Duodenal mucosa (tissue), 2 donors: ENCODE measurements around the gene MCM10.

Source experiments
- H3K27ac ChIP-seq: one replicate; pipeline ENCODE4 v1.7.0; 2013; ENCODE audit warnings: low read depth, low read length
- H3K27me3 ChIP-seq, 2 donors: one replicate each; pipeline ENCODE4 v1.7.0; 2013; ENCODE audit warnings: low read length in 2 of 2, control low read depth in 1 of 2; ENCODE audit not compliant: insufficient read depth in 2 of 2, control insufficient read depth in 1 of 2
- H3K36me3 ChIP-seq, 2 donors: one replicate each; pipeline ENCODE4 v1.7.0; 2013; ENCODE audit warnings: low read length in 2 of 2, control low read depth in 1 of 2; ENCODE audit not compliant: insufficient read depth in 2 of 2, control insufficient read depth in 1 of 2
- H3K4me1 ChIP-seq, 2 donors: one replicate each; pipeline ENCODE4 v1.7.0; 2013; ENCODE audit warnings: low read length in 2 of 2, control low read depth in 1 of 2; ENCODE audit not compliant: insufficient read depth in 2 of 2, control insufficient read depth in 1 of 2
- H3K4me3 ChIP-seq, 2 donors: one replicate each; pipeline ENCODE4 v1.7.0; 2013; ENCODE audit warnings: low read length in 2 of 2, low read depth in 1 of 2
- H3K9ac ChIP-seq, 2 donors: one replicate each; pipeline ENCODE4 v1.7.0; 2013; ENCODE audit warnings: low read length in 2 of 2, low read depth in 1 of 2
- H3K9me3 ChIP-seq, 2 donors: one replicate each; pipeline ENCODE4 v1.7.0; 2013; ENCODE audit warnings: low read length in 2 of 2, control low read depth in 1 of 2; ENCODE audit not compliant: control insufficient read depth in 1 of 2

MCM10 gene

DNA sequence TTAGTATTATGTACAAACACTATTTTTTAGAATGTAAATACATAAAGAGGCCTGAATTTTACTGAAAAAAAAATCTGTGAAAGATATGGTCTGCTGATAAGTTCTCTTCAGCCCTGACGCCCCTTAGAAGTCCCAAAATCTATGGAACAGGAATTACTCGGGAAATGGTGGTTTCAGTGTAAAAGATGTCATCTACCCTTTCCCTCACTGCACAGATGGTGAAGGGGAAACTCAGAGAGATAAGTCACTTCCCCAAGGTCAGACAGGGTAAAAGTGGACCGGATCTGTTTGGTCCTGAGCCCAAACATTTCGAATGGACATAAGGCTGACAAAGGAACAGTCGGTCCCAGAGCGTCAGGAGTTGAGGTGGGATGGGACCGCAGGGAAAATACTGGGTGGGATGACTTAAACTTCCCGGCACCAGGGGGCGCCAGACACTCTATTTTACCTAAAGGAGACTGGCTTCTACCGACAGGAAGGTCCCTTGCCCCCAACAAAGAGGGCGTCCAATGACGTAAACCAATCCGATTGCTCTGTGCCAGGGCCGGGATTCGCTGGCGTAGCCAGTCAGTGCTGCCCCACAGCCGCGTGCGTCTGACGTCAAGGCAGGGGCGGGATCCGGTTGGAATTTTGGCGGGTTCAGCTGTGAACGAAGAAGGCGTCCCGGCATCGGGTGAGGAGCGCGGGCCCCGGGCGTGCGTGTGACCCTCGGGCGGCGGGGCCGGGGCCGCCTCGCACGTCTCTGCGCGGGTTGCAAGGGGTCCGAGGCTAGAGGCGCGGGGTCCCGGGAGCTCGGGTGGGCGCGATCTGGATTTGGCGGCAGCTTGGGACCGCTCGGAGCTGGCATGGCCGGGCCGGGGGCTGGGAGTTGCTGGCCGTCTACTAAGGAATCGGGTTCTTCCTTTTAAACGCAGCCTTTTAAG is at the start of gene MCM10:
TSS of gene MCM10 (plus strand) at position 625 of the 923 bp plus-strand sequence. CDS start 2,645 bp downstream, outside the sequence.
- Histone ChIP-seq H3K4me1 (peaks cover 10 to 19% of the 10 kb centered on the region in 2 donors), H3K27ac (no peak within 1 kb of the TSS), H3K4me3 (peak within 1 kb of the TSS; percentile 40 to 73), H3K9me3 (no peaks in the 10 kb centered on the region), H3K36me3 (no peaks in the 10 kb centered on the region), H3K27me3 (no peaks in the 10 kb centered on the region), H3K9ac (peak within 1 kb of the TSS in 1 of 2 donors; percentile 59)

DNA sequence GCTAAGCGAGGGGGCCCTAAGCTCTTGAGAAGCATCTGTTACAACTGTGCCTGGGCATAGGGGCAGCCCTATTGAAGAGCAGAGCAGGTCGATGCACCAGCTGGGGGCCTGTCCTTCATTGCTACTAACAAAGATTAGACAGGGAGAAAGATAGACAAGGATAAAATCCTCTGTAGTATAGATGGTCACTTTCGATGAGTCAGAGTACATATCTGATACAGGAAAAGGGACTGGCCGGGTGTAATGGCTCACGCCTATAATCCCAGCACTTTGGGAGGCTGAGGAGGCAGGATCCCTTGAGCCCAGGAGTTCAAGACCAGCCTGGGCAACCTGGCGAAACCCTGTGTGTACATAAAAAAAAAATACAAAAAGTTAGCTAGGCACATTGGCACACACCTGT is 47.8 kb upstream of the MCM10 start:
- H3K27me3 ChIP-seq = no peaks in the 10 kb centered on the region
- H3K9me3 ChIP-seq = no peaks in the 10 kb centered on the region
- peaks cover 32 to 43% of the 10 kb centered on the region in 2 donors for H3K36me3 ChIP-seq
- H3K4me1 ChIP-seq = peaks cover 16 to 19% of the 10 kb centered on the region in 2 donors
- no peak overlapping the region for H3K4me3 ChIP-seq
- no peak overlapping the region for H3K9ac ChIP-seq
- no peak overlapping the region for H3K27ac ChIP-seq

DNA sequence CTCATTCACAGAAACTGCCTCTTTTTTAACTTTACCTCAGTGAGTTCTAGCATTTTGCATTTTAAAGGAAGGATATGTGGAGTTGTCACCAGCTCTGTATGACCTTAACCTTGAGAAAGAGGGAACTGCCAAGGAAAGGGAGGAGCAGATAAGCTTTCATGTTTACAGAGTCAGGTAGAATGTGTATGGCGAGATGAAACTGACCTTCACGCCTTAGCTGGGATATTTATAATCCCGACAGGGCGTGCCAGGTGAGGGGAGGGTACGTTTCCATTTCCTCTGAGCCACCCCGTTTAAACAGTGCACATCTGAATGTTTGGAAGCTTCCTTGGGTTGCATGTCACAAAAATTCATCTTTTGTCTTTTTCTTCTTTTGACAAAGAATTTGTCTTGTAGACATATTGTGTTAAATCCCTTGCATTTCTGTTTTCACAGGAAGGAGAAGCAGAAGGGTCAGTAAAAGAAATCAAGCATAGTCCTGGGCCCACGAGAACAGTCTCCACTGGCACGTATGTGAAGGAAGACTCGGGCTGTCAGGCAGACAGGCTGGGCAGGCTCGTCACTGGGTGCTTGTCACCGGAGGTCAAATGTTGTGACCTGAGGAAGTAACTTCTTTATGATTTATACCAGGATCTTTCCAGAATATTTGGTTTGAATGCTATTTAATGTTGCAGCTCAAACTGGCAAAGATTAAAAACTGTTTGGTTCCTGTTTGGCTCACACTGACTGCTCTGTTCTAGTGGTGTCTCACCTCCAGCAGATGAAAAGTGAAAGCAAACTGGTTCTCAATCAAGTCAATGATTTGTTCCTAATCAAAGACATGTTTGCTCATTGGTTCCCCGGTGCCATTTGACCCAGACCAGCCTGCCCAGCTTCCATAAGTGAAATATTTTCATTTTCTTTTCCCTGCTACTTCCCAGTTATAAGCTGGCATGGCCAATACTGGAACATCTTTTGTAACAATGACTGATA is 45.2 kb upstream of the MCM10 start:
- Histone ChIP-seq H3K27ac (peak overlapping the region; percentile 84), H3K9ac (peak overlapping the region; percentile 57 to 65), H3K36me3 (peaks cover 30 to 41% of the 10 kb centered on the region in 2 donors)

DNA sequence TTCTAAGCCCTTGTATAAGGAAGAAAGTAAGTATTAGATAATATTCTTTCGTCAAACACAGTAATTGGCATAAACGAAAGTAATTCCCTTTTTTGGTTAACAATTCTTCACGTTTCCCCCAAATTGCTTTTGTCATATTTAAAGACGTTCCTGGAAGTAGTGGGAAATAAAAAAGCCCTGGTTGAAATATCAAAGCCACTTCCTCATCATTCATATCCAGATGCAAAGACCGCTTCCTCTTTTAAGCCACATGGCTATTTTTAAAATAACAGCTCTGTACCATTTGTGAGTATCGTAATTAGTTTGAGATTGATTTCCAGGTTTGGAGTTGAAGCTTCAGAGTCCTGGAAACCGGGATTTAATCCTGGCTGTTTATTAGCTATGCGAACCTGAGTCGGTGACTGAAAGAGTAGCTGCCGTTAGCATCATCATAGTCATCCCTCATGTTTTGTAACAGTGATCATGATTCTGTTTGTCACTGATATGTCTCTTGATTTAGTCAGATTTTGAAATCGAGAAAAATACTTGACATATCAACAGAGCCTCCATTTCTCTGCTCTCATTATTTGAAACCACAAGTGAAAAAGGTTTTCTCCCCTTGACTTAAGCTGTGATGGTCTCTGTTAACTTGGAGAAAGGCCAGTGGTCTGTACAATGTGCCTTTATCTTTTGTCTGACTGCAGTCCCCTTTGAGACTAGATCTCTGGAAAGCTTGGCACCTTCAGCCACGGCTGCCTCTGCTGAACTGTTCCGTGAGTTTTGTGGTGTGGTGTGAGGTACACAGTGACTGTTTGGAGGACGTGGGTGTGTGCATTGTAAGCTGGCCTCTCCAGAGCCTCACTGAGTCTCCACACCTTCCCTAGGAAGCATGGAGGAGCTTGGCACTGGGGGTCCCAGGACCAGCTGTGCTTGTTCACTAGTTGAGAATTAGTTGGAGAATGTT is 43.2 kb upstream of the MCM10 start:
- Histone ChIP-seq H3K36me3 (peaks cover 29 to 52% of the 10 kb centered on the region in 2 donors), H3K27me3 (no peaks in the 10 kb centered on the region), H3K4me1 (peaks cover 9 to 12% of the 10 kb centered on the region in 2 donors), H3K4me3 (no peak overlapping the region), H3K9me3 (no peaks in the 10 kb centered on the region), H3K9ac (no peak overlapping the region), H3K27ac (no peak overlapping the region)

More for the DNA sequence above, 45.2 kb upstream of the MCM10 start:
- Histone ChIP-seq H3K4me1 (peaks cover 9 to 12% of the 10 kb centered on the region in 2 donors), H3K9me3 (no peaks in the 10 kb centered on the region), H3K4me3 (peak overlapping the region; percentile 59 to 63), H3K27me3 (no peaks in the 10 kb centered on the region)

DNA sequence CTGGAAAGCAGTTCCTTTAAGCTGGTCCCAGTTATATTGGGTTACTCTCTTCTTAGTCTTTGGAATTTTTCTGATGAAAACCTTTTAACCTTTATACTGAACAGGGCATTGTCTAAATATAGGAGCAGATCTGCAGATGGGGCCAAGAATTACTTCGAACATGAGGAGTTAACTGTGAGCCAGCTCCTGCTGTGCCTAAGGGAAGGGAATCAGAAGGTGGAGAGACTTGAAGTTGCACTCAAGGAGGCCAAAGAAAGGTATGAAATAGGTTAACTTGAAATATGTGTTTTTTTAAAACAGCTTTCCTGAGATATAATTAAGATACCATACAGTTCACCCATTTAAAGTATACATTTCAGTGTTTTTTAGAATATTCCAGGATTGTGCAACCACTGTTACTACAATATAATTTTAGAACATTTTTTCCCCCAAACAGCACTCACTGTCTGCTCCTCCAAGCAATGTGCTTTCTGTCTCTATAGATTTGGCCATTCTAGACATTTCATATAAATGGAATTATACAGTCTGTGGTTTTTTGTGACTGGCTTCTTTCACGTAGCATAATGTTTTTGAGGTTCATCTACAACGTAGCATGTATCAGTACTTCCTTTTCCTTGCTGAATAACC is 42.5 kb upstream of the MCM10 start:
- Histone ChIP-seq H3K36me3 (peaks cover 33 to 50% of the 10 kb centered on the region in 2 donors), H3K27me3 (no peaks in the 10 kb centered on the region), H3K4me3 (no peak overlapping the region), H3K9ac (no peak overlapping the region), H3K4me1 (peaks cover 9 to 12% of the 10 kb centered on the region in 2 donors), H3K9me3 (no peaks in the 10 kb centered on the region), H3K27ac (no peak overlapping the region)

DNA sequence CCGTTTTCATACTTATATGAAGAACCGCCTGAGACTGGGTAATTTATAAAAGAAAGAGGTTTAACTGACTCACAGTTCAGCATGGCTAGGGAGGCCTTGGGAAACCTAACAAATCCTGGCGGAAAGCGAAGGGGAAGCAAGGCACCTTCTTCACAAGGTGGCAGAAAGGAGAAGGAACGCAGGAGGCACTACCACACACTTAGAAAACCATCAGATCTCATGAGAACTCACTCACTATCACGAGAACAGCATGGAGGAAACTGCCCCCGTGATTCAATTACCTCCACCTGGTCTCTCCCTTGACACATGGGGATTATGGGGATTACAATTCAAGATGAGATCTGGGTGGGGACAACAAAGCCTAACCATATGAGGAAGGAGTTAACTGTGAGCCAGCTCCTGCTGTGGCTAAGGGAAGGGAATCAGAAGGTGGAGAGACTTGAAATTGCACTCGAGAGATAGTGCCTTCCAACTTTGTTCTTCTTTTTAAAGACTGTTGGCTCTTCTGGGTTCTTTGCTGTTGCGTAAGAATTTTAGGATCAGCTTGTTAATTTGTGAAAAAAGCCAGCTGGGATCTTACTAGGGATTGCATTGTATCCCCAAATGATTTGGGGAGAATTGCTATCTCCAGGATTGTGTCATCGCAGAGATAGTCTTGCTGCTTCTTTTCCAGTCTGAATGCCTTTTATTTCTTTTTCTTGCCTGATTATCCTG is 40.4 kb upstream of the MCM10 start:
- Histone ChIP-seq H3K36me3 (peaks cover 39 to 62% of the 10 kb centered on the region in 2 donors), H3K4me3 (no peak overlapping the region), H3K27me3 (no peaks in the 10 kb centered on the region), H3K4me1 (peaks cover 7 to 8% of the 10 kb centered on the region in 2 donors), H3K9me3 (no peaks in the 10 kb centered on the region), H3K9ac (no peak overlapping the region), H3K27ac (no peak overlapping the region)

DNA sequence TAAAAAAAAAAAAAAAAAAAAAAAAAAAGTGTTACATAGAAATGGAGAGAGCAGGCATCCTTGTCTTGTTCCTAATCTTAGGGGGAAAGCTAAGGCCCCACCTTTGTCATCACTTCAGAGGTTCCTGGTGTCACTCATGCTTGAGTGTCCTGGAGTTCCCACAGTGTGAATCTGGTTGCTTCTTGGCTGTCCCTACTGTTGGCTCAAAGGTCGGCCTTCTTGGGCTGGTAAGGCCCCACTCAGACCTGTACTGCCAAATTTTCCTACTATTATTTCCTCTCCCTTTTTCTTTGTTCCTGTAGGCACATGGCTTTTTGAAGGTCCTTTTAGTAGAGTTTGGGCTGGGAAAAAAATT is 39.9 kb upstream of the MCM10 start:
- Histone ChIP-seq H3K27ac (no peak overlapping the region), H3K36me3 (peaks cover 38 to 64% of the 10 kb centered on the region in 2 donors), H3K4me1 (peaks cover 4 to 5% of the 10 kb centered on the region in 2 donors), H3K9ac (no peak overlapping the region), H3K9me3 (no peaks in the 10 kb centered on the region), H3K4me3 (no peak overlapping the region), H3K27me3 (no peaks in the 10 kb centered on the region)

DNA sequence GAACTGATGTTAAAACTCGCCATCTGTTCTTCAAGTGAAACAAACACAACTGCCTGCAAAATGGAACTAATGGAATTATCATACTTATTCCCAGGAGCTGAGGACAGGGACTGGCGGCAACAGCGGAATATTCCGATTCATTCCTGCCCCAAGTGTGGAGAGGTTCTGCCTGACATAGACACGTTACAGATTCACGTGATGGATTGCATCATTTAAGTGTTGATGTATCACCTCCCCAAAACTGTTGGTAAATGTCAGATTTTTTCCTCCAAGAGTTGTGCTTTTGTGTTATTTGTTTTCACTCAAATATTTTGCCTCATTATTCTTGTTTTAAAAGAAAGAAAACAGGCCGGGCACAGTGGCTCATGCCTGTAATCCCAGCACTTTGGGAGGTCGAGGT is 24.7 kb upstream of the MCM10 start:
- H3K4me1 ChIP-seq = no peaks in the 10 kb centered on the region
- peaks cover 48 to 72% of the 10 kb centered on the region in 2 donors for H3K36me3 ChIP-seq
- no peak overlapping the region for H3K27ac ChIP-seq
- H3K9me3 ChIP-seq = no peaks in the 10 kb centered on the region
- H3K27me3 ChIP-seq = no peaks in the 10 kb centered on the region
- H3K4me3 ChIP-seq = no peak overlapping the region
- H3K9ac ChIP-seq = no peak overlapping the region
